ENCODE results near the gene NDFIP2.

Gene NDFIP2

GRCh38 chr13:79490824-79491223 is 9.9 kb downstream of the NDFIP2 start:
- no peaks in the 10 kb centered on the region for H3F3A ChIP-seq (ENCODE audit: low read depth)
- H3K79me2 ChIP-seq (ENCODE audit: insufficient read depth, low read length): no peaks in the 10 kb centered on the region
- H3K36me3 ChIP-seq (ENCODE audit: insufficient read depth, low read length): no peaks in the 10 kb centered on the region
- H3K9me3 ChIP-seq (ENCODE audit: insufficient read depth, low read depth, low read length): no peaks in the 10 kb centered on the region
- H3K9ac ChIP-seq (ENCODE audit: low read depth, low read length, poor library complexity, severe bottlenecking): no peak overlapping the region
- H3K4me1 ChIP-seq (ENCODE audit: insufficient read depth, low read length, poor library complexity, severe bottlenecking): peaks cover 26% of the 10 kb centered on the region
- H3K4me3 ChIP-seq (ENCODE audit: low read length, poor library complexity, severe bottlenecking): no peak overlapping the region
- H2AFZ ChIP-seq (ENCODE audit: low read length): no peak overlapping the region
- no peaks in the 10 kb centered on the region for H4K20me1 ChIP-seq (ENCODE audit: insufficient read depth, low read length, poor library complexity, severe bottlenecking)
- TF ChIP-seq EZH2phosphoT487 (IDR thresholded peaks at IDR 0.05; ENCODE audit: borderline replicate concordance) (no peak), CTCF (conservative IDR thresholded peaks at IDR 0.05; ENCODE audit: low read length) (no peak)
- H3K27me3 ChIP-seq (ENCODE audit: insufficient read depth, low read length, poor library complexity, severe bottlenecking): no peaks in the 10 kb centered on the region
- no peak overlapping the region for H3K4me2 ChIP-seq (ENCODE audit: low read depth, low read length, poor library complexity, severe bottlenecking)
- H3K9me2 ChIP-seq (replicated peaks; ENCODE audit: low read depth, low read length): no peaks in the 10 kb centered on the region

GRCh38 chr13:79491715-79492114 is 10.8 kb downstream of the NDFIP2 start:
- no peaks in the 10 kb centered on the region for H4K20me1 ChIP-seq (ENCODE audit: insufficient read depth, low read length, poor library complexity, severe bottlenecking)
- H3K4me3 ChIP-seq (ENCODE audit: low read length, poor library complexity, severe bottlenecking): no peak overlapping the region
- no peaks in the 10 kb centered on the region for H3K9me2 ChIP-seq (replicated peaks; ENCODE audit: low read depth, low read length)
- H3K9ac ChIP-seq (ENCODE audit: low read depth, low read length, poor library complexity, severe bottlenecking): no peak overlapping the region
- H3K36me3 ChIP-seq (ENCODE audit: insufficient read depth, low read length): no peaks in the 10 kb centered on the region
- H3F3A ChIP-seq (ENCODE audit: low read depth): no peaks in the 10 kb centered on the region
- H3K4me1 ChIP-seq (ENCODE audit: insufficient read depth, low read length, poor library complexity, severe bottlenecking): peaks cover 32% of the 10 kb centered on the region
- H3K27me3 ChIP-seq (ENCODE audit: insufficient read depth, low read length, poor library complexity, severe bottlenecking): no peaks in the 10 kb centered on the region
- TF ChIP-seq EZH2phosphoT487 (IDR thresholded peaks at IDR 0.05; ENCODE audit: borderline replicate concordance) (no peak), CTCF (conservative IDR thresholded peaks at IDR 0.05; ENCODE audit: low read length) (no peak)
- H3K9me3 ChIP-seq (ENCODE audit: insufficient read depth, low read depth, low read length): no peaks in the 10 kb centered on the region
- no peak overlapping the region for H3K4me2 ChIP-seq (ENCODE audit: low read depth, low read length, poor library complexity, severe bottlenecking)
- no peak overlapping the region for H2AFZ ChIP-seq (ENCODE audit: low read length)
- no peaks in the 10 kb centered on the region for H3K79me2 ChIP-seq (ENCODE audit: insufficient read depth, low read length)

GRCh38 chr13:79492313-79492798 is 11.4 kb downstream of the NDFIP2 start:
- no peak overlapping the region for H3K4me2 ChIP-seq (ENCODE audit: low read depth, low read length, poor library complexity, severe bottlenecking)
- no peaks in the 10 kb centered on the region for H3K9me3 ChIP-seq (ENCODE audit: insufficient read depth, low read depth, low read length)
- no peaks in the 10 kb centered on the region for H3K27me3 ChIP-seq (ENCODE audit: insufficient read depth, low read length, poor library complexity, severe bottlenecking)
- H4K20me1 ChIP-seq (ENCODE audit: insufficient read depth, low read length, poor library complexity, severe bottlenecking): no peaks in the 10 kb centered on the region
- peaks cover 32% of the 10 kb centered on the region for H3K4me1 ChIP-seq (ENCODE audit: insufficient read depth, low read length, poor library complexity, severe bottlenecking)
- H3K79me2 ChIP-seq (ENCODE audit: insufficient read depth, low read length): no peaks in the 10 kb centered on the region
- H3K36me3 ChIP-seq (ENCODE audit: insufficient read depth, low read length): no peaks in the 10 kb centered on the region
- no peak overlapping the region for H2AFZ ChIP-seq (ENCODE audit: low read length)
- no peak overlapping the region for H3K4me3 ChIP-seq (ENCODE audit: low read length, poor library complexity, severe bottlenecking)
- H3K9me2 ChIP-seq (replicated peaks; ENCODE audit: low read depth, low read length): no peaks in the 10 kb centered on the region
- no peak overlapping the region for H3K9ac ChIP-seq (ENCODE audit: low read depth, low read length, poor library complexity, severe bottlenecking)
- TF ChIP-seq EZH2phosphoT487 (IDR thresholded peaks at IDR 0.05; ENCODE audit: borderline replicate concordance) (no peak), CTCF (conservative IDR thresholded peaks at IDR 0.05; ENCODE audit: low read length) (no peak)
- H3F3A ChIP-seq (ENCODE audit: low read depth): no peaks in the 10 kb centered on the region

All from Loucy (cell line).